Measurements from ENCODE around the gene CLIP4.
"Not testable (repeated sequence)": the region's sequence is repeated elsewhere in the genome, so short reads cannot be mapped to it uniquely, and the experiment has no call there.

CLIP4 gene, protein sequence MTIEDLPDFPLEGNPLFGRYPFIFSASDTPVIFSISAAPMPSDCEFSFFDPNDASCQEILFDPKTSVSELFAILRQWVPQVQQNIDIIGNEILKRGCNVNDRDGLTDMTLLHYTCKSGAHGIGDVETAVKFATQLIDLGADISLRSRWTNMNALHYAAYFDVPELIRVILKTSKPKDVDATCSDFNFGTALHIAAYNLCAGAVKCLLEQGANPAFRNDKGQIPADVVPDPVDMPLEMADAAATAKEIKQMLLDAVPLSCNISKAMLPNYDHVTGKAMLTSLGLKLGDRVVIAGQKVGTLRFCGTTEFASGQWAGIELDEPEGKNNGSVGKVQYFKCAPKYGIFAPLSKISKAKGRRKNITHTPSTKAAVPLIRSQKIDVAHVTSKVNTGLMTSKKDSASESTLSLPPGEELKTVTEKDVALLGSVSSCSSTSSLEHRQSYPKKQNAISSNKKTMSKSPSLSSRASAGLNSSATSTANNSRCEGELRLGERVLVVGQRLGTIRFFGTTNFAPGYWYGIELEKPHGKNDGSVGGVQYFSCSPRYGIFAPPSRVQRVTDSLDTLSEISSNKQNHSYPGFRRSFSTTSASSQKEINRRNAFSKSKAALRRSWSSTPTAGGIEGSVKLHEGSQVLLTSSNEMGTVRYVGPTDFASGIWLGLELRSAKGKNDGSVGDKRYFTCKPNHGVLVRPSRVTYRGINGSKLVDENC

DNA sequence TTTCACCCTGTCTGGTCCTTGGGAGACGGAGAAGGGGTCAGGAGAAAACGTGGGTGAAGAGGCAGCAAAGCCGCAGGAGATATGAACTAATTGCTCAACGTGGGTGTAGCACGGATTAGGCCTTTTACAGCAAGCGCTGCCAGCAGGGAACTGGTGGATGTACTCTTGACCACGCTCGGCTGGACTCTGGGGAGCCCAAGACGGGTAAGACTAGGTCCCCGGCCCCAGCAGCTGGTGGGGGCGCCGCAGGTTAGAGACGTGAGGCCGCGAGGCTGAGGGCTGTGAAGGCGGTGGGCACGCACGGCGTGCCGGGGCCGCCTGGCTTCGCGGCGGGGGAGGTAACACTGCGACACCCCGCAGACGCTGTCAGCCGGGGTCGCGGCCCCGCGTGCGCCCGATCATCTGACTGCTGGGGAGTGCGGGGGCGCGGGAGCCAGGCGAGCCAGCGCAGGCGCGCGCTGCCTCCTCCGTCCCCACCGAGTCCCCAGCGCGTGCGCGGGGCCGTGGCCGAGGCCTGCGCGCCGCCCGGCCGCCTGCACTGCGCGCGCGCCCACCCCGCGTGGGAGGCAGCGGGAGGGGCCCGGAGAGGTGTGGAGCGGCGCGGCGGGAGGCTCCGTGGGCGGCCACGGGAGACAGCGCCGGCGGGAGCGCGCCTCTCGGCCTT lies at the start of gene CLIP4:
Gene CLIP4 (plus strand): TSS at position 470 of the 664 bp plus-strand sequence. CDS start 5,974 bp downstream, outside the sequence.
- DNase-seq (ENCODE audit: low spot score) = peak; percentile 41

DNA sequence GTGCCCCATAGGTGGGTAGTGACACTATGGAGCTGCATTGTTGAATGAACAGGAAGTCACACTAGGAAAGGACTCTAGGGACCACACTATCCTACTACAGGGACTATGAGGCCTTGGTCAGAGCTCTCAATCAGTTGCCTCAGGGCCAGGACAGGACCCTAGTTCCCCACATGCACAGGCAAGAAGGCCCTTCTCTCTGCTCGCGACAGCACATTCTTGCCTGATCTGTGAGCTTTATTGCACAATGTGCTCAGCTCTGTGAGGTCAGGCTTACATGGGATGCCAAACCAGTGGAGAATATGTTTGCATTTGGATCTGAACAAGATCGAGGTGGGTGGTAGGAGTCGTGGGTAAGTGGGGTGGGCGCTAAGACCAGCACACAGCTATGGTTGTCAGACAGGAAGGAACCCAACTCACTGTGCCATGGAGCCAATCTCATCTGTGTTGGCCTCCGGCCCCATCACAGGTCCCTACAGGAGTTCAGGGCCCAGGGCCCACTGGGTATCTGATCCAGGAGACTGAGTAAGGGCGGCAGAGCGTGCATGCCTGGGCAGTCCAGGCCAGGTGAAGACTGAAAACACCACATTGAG lies 48.8 kb upstream of the CLIP4 start:
- no peak for DNase-seq (ENCODE audit: low spot score)

DNA sequence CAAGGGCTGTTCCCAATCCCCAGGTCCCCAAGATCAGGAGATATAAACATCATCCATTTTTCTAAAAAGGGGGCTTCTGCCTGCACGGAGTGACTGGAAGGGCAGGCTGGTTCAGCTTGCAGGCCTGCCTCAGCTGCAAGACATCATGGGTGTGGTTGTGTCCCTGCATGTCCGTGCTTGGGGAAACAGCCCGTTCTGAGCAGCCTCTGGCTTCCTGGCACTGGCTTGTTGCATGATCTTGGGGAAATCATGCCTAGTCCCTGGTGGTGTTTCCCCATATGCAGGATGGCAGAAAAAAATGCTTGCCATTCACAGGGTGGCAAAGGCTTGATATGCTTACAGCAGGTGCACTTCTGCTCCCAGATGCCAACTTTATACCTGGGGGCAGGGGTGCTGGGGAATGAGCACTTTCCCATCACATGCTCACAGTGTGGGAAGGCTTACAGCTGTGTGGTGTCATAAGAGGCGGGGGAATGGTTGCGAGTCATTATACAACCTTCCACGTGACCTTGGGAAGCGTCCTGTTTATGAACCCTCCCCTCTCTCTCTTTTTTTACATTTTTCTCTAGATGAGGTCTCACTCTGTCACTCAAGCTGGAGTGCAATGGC lies 48.1 kb upstream of the CLIP4 start:
- DNase-seq (ENCODE audit: low spot score) = no peak

DNA sequence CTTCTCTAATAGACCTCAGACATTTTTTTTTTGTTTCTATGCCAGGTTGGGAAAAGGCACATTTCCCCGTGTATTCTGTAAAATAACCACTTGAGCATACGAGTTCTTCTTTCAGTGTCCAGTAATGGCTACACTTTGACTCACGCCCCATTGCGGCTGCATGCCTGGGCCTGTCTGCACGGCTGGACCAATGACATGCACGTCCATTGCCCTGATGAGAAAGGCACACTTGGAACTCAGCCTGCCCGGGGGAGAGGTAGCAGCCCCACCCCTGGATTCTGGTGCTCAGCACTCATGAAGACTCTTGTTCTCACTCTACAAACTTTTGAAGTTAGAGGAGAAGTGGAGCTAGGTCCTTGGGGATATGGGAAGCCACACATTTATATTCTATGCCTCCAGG lies 46.7 kb upstream of the CLIP4 start:
- no peak for DNase-seq (ENCODE audit: low spot score)

DNA sequence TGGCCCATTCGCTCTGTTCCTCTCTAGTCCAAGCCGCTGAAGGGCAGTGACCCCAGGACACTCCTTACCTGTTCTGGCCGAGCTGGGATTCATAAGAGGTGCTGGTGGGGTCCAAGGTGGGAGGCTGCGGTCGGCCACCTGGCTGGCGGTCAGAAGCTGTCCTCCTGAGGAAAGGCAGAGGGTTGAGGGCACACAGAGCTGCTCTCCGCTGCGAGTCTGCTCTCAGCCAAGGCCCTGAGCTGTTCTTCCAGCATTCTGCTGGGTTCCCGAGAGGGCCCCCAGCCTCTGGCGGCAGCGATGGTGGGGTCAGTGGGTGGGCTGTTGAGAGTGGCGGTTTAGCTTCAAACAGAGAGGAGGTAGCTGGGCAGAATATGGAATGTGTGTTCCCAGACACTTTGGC lies 44.7 kb upstream of the CLIP4 start:
- DNase-seq (ENCODE audit: low spot score) = no peak

DNA sequence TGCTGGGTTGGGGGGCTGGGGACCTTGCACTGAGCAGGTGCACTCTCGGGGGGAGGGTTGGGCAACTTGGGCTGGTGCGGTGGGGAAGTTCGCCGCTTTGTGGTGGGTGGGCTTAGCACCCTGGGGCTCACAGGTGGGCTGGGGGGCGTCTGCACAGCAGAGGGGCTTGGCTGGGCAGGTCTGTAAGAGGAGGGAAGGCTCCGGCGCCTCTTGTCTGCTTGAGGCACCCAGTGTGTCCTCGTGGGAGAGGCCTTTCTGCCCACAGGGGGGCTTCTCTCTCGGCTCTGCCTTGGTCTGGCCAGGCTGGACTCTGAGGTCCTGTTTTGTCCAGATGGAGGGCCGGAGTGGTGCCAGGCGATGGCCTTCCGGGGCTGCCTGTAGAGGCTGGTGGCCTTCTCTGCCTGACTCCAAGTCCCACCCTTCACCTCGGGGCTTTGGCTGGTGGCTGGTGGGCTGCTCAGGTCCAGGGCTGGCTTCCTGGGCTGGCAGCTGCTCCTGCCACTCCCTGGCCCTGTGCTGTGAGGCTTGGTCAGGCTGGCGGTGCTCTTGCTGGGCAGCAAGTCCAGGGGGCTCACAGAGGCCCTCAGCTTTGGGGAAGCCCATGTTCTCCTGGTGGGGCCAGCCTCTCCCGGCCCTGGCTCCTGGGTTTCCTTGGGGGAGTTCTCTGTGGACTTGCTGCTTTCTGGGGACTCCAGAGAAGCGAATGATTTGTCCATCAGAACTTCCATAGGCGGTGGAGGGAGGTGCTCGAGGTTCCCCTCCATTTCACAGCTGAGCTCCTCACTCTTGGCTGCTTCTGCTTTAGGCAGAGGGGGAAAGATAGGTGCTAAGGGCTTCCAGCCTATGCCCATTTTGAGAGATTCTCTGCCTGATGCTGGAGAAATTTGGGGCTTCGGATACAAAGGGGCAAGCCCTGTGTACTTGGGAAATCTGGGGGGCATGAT lies 43.9 kb upstream of the CLIP4 start:
- no peak for DNase-seq (ENCODE audit: low spot score)

DNA sequence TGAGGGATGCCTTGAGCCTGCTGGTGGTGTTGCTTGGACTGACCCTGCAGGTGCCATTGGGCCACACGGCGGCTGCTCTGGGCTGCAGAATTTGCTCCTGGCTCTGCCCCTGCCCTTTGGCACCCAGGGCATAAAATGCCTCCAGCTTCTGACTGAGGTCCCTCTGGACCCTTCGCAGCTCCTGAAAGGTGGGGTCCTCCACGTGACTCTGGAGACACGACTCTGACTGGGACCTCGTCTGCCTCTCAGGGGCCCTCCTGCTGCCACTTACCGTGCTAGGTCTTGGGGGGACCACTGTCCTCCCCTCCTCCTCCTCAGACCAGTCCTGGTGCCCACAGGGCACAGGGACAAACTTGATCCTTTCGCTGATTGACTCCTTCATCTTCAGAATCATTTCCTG lies 43.0 kb upstream of the CLIP4 start:
- no peak for DNase-seq (ENCODE audit: low spot score)

DNA sequence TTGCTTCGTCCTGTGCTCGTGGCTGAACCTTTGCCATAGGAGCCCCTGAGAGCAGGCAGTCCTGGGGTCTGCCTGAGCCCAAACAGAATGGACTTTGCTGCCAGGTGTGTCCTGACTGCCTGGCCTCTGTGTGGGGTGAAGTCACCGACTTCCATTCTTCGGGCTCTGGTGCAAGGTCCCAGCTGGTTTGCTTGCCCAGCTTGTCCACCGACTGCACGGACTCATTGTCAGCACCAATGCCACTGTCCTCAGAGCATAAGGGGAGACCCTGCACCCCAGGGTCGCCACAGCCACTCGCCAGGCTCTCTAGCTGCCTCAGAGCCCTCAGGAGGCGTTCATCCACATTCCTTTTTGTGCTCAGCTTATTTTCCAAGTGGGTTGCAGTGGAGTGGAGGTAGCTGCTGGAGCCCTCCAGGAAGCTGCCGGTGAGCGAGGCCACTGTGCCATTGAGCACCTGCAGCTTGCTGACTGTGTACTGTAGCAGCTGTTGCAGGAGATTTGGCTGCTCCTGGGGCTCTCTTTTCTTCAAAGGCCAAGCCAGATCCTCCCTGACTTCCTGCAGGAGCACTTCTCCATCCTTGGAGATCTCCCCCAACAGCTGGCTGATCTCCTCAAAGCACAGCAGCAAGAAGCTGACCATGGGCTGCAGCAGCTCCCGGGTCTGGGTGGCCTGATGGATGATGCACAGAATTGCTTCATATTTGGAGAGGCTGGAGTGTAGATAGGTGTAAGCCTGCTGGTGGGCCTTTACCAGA lies 42.1 kb upstream of the CLIP4 start:
- no peak for DNase-seq (ENCODE audit: low spot score)

DNA sequence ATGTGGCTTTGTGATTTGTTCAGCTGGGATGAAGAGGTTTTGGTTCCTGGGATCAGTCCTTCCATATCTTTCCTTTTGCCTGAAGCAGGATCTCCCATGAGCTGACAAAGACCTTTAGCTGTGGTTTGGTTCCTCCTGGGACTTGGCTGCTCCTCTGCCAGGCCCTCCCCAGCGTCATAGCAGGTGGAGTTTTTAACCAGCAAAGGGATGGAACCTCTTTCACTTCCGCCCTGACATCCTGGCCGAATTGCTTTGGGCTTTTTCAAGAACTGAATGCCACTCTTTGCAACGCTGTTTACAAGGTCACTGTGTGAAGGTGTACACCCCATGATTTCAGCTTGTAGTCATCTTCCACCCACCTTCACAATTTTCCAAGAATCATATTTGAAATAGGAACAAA lies 41.3 kb upstream of the CLIP4 start:
- DNase-seq (ENCODE audit: low spot score) = no peak

DNA sequence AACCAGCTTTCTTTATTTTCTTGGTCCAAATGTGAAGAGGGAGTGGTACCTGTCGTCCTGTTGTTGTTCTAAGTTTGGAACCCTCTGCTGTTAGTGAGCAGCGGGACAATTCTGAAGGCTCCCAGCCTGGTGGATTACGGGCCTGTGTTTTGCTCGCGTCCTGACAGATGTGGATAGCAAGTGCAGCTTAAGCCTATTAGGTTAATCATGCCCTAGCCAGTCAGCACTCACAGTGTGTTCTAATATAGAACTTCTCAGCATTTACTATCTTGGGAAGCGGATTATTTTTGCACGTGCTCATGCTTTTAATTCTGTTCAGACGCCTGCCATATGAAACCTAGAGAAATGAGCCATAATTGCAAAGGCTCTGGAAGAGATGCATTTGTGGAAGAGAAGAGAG lies 40.8 kb upstream of the CLIP4 start, which contains the start of gene PCARE:
Gene PCARE (minus strand): TSS at position 113 of the 400 bp plus-strand sequence. CDS start 262 bp downstream, outside the sequence.
- no peak for DNase-seq (ENCODE audit: low spot score)

DNA sequence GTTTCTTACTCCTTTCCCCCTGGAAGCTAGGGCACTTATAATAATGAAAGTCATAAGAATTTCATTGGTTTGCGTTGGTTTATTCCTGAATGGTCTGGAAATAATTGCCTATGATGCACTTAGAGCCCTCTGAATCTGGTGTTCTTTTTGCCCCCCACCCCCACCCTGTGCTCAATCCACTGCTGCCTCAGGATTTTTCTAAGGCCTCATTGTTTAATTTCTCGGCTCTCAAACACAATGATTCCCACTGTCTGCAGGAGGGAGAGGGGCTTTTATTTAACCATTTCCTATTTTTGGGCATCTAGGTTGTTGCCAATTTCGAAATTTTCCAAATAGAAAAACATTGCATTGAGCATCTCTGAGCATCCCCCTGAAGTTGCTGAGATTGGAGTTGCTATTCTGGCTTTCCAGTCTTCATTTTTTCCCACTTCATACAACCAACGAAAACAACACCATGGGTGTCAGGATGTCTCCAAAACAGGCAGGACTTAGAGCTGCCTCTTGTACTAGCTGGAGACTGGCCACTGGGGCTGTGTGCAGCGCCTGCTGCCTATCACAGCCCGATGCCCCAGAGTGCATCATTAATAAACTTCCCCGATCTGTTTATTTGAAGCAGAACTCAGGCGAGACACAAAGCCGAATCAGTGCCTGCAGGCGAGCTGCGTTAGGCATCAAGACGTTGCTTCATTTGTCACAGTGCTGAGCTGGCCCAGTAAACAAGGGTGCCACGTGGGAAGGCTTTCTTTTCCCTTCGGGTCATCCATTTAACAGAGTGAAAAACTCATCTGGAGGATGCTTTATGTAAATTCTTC lies 39.1 kb upstream of the CLIP4 start:
- DNase-seq (ENCODE audit: low spot score) = no peak

DNA sequence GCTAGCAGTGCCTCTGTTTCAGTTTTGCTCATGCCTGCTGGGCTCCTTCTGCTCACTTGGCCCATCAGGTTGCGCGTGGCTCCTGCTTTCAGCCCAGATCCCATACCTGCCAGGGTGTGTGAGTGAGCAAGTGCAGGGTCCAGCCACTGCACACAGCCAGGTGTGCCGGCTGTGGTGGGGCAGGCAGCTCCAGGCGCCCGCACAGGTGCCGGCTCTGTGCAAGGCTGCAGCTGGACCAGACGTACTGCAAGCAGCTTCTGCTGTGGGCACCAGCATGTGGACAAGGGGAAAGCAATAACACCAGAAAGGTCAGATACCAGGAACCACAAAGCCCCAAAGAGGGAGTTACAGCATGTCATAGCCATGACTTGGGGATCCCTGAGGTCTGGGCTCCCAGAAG lies 35.3 kb upstream of the CLIP4 start:
- DNase-seq (ENCODE audit: low spot score) = no peak

DNA sequence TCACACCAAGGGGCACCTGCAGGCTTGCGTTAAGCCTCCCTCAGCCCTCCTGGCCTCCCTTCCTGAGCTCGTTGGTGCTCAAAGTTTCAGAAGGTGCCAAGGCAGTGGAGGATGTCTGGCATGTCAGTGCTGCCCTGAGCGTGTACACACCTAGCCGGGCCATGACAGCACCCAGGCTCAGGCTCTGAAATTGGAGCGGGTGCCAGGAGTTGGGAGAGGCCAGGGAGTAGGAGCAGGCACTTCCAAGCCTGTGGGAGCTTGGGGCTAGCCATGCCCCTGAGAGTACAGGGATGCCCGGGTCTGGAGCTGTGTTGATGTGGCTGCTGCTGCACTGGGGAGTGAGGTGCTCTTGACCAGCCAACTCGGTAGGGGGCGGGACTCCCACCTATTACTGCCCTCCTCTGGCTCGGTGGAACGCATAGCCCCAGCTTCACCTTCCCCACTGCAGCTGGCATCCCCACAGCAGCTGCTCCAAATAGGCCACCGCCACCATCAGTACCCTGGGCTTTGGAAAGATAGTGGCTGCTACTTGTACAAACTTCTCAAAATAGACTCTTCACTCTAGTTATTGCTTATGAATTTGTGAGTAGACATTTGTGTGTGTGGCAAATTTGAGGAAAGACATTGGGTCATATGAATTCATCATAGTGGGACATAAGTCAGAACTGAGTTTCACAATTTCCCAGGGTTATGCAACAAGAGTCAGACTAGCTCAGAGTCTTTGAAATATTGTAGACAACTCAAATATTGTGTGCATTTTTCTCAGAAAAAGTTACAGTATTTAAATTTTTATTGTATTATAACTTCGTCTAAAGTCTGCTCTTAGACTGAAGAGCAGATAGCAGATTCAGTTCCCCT lies 34.1 kb upstream of the CLIP4 start:
- DNase-seq (ENCODE audit: low spot score) = no peak

DNA sequence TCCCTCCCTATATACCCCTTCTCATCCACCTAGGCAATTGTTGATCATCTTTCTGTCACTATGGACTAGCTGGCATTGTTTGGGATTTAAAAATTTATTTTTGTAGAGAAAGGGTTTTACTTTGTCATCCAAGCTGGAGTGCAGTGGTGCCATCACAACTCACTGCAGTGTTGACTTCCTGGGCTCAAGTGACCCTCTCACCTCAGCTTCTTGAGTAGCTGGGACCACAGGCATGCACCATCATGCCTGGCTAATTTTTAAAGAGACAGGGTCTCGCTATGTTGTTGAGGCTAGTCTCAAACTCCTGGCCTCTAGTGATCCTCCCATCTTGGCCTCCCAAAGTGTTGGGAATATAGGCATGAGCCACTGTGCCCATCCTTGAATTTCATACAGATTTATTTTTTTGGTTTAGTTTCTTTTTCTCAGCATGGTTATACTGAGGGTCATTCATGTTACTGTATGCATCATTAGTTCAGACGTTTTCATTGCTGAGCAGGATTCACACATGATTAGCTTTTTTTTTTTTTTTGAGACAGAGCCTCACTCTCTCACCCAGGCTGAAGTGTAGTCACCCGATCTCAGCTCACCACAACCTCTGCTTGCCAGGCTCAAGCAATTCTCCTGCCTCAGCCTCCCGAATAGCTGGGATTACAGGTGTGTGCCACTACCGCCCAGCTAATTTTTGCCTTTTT lies 32.3 kb upstream of the CLIP4 start:
- DNase-seq (ENCODE audit: low spot score) = no peak

DNA sequence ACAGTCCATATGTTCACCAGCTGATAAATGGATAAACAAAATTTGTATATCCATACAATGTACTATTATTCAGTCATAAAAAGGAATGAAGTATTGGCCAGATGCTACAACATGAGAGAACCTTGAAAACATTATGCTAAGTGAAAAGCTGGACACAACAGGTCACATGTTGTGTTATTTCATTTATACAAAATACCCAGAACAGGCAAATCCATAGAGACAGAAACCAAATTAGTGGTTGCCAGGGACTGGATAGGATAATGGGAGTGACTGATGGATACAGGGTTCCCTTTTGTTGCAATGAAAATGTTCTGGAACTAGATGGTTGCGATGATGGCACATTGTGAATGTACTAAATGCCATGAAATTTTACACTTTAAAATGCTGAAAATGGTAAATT lies 30.7 kb upstream of the CLIP4 start:
- no peak for DNase-seq (ENCODE audit: low spot score)

DNA sequence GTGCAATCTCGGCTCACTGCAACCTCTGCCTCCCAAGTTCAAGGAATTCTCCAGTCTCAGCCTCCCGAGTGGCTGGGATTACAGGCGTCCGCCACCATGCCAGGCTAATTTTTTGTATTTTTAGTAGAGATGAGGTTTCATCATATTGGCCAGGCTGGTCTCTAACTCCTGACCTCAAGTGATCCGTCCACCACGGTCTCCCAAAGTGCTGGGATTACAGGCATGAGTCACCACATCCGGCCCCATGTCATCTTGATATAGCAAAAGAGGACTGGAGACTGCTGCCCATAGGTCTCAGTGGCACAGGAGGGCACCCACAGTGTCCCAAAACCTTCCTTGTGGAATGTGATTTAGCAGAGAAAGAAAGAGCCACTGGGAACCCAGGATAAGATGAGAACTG lies 24.9 kb upstream of the CLIP4 start:
- DNase-seq (ENCODE audit: low spot score) = not testable (repeated sequence)

DNA sequence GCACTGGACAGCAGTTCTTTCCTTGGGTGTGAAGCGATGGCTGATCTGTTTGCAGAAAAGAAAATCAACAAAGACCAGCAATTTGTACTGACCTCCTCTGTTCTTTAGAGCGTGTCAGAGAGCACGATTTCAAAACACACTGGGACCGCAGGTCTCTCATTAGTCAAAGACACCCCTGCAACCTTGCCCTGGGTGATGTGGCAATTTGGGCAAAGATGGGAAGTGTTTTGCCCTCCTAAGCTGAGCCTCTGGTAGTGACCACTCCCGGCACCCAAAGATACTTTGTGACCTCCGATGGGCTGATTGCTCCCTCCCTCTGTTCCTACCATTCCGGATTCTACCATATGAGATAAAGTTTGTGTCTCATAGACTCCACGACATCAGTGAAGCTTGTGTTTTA lies 18.2 kb upstream of the CLIP4 start:
- DNase-seq (ENCODE audit: low spot score) = no peak

DNA sequence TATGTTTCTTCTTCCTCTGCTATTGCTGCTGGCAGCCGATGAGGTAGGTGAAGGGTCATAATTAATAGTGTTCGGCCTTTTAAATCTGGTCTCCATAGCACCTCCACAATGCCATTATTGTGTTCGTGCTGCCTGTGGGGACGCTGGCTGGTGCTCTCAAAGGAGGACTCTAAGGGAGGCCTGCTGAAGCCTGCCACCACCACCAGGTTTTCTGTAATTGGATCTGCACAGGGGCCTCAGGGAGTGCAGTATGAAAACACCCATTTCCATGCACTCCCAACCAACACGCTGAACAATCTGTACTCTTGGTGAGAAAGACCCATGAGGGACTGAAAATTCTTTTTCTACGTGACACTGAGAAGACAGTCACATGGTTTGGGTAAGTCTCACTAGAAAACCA lies 17.6 kb upstream of the CLIP4 start:
- DNase-seq (ENCODE audit: low spot score) = no peak
